Motor neuron (in vitro differentiated cells): ENCODE measurements around the gene PCDH12. TPM values are rescaled to one million over a fixed set of nuclear protein-coding genes. Genes with fewer than 3 reads are reported as not detected.

ENCODE experiments used
- ATAC-seq, 8 experiments: fragments of 200-7000 bp; cut with Tn5 transposase; replicated peaks in 6 of 8; 2 replicates each; pipeline ENCODE4 v1.8.0; 2021; ENCODE audit warnings: mild to moderate bottlenecking in 8 of 8, moderate library complexity in 8 of 8
- H3K27ac ChIP-seq, 2 donors: fragments of 250-450 bp; sonication (Bioruptor Pico); 2 replicates each; pipeline ENCODE4 v1.9.0; 2021; ENCODE audit warnings: antibody characterized with exemption in 2 of 2, mild to moderate bottlenecking in 2 of 2, moderate library complexity in 1 of 2
- H3K4me1 ChIP-seq, 2 donors: fragments of 250-450 bp; sonication (Bioruptor Pico); replicated peaks in 1 of 2; 2 replicates each; pipeline ENCODE4 v1.6.1; 2021; ENCODE audit warnings: antibody characterized with exemption in 2 of 2, mild to moderate bottlenecking in 2 of 2, moderate library complexity in 1 of 2
- H3K4me3 ChIP-seq, 5 donors: fragments of 250-450 bp; sonication (Bioruptor Pico); 2 replicates each; pipeline ENCODE4 v1.9.0; 2021; ENCODE audit warnings: antibody characterized with exemption in 5 of 5, mild to moderate bottlenecking in 5 of 5, moderate library complexity in 4 of 5
- WGBS, 10 experiments: fragments of 450-650 bp; shearing (Covaris generic); methylation state at CpG; one replicate each; pipeline ENCODE4 v1.0.0; 2022; 5-methylcytosine and 5-hydroxymethylcytosine counted together
- in situ Hi-C, 9 experiments: fragments of 400-800 bp; cut with MboI; loops; one replicate each; pipeline ENCODE4 v1.15.0; 2021; ENCODE audit warnings: low sequenced_read_pairs in 9 of 9, low pct_unique_long_range_greater_than_20kb in 2 of 9; ENCODE audit not compliant: unreplicated experiment in 9 of 9
- total RNA-seq, 8 experiments: library from RNA; unstranded; fragments of 300-600 nt; gene quantifications; 2 replicates each; pipeline versions ENCODE4 v1.2.3 to v1.2.4, GENCODE V29; 2022

The PCDH12 gene
- total RNA-seq, 8 experiments from 2014 or later: 0.60 to 15.8 (median 0.93) TPM

GRCh38 chr5:141897425-141897824, 60.6 kb downstream of the PCDH12 start:
- Histone ChIP-seq H3K4me3 (no peak overlapping the region), H3K27ac (no peak overlapping the region), H3K4me1 (peaks cover 1% of the 10 kb centered on the region in 2 donors)
- WGBS, 10 experiments: 97 to 100% (median 100%) methylated on average over 1 to 4 of the region's 4 CpGs; no CpG with 5 or more reads in 5 of the 10 experiments
- in situ Hi-C loops: loop anchor here in 1 of 9 experiments (25.0 kb wide), 1 partner anchor 210 kb away; the partner anchor contains the start of gene ARAP3
- no peak for ATAC-seq

Other genes with a start within 250 kb of the PCDH12 start
- 10 to 100 TPM in 6 of 8 experiments, 1 to 10 TPM in 2; 1.1 to 29.4 (median 17.5) TPM for gene PCDH1, start 79.8 kb downstream of the PCDH12 start, total RNA-seq
- 10 to 100 TPM; 26.9 to 78.7 (median 39.9) TPM for gene DELE1, start 34.3 kb downstream of the PCDH12 start, total RNA-seq
- gene RNF14, start 10.9 kb upstream of the PCDH12 start, total RNA-seq: 10 to 100 TPM; 28.8 to 84.2 (median 51.6) TPM
- gene GNPDA1, start 54.8 kb upstream of the PCDH12 start, total RNA-seq: 10 to 100 TPM; 26.6 to 93.3 (median 35.9) TPM
- 100 to 1,000 TPM in 3 of 8 experiments, 10 to 100 TPM in 5; 54.4 to 134 (median 84.0) TPM for gene NDFIP1, start 150.6 kb upstream of the PCDH12 start, total RNA-seq